HuH-7 (cell line): Measurements from ENCODE around the gene ZNF529.

ENCODE experiments used
- DNase-seq: peaks from one replicate; pipeline ENCODE4 v3.0.0; 2011; ENCODE audit warnings: low spot score

ZNF529 gene

GRCh38 chr19:36508325-36508724, 64.8 kb downstream of the ZNF529 start:
- no peak for DNase-seq

- DNase-seq: no peak
These were observed 71.1 kb downstream of the ZNF529 start for GRCh38 chr19:36501973-36502372.

GRCh38 chr19:36497001-36497400, 76.1 kb downstream of the ZNF529 start:
- DNase-seq: no peak
